ENCODE measurements around the gene CADM1.

Gene CADM1

GRCh38 chr11:115146425-115146824 lies 357.8 kb downstream of the CADM1 start:
- H3K79me2 ChIP-seq (ENCODE audit: insufficient read depth, low read length), result no peaks in the 10 kb centered on the region
- no peaks in the 10 kb centered on the region for H4K20me1 ChIP-seq (ENCODE audit: insufficient read depth, low read length)
- no peaks in the 10 kb centered on the region for H3K36me3 ChIP-seq (ENCODE audit: insufficient read depth, low read length)
- no peaks in the 10 kb centered on the region for H3K4me1 ChIP-seq (ENCODE audit: insufficient read depth, low read length)
- no peak for TF ChIP-seq EZH2 (IDR thresholded peaks at IDR 0.05; ENCODE audit: borderline replicate concordance, low read depth, low read length, severe bottlenecking)
- ATAC-seq (ENCODE audit: insufficient read depth, low read depth) (no peak), DNase-seq (no peak)
- H3K4me2 ChIP-seq (ENCODE audit: insufficient read depth, low read length), result no peak overlapping the region
- H3K27ac ChIP-seq (ENCODE audit: low read length), result no peak overlapping the region
- H3K27me3 ChIP-seq (ENCODE audit: insufficient read depth, low read length, poor library complexity), result no peaks in the 10 kb centered on the region
- H3K9me3 ChIP-seq (ENCODE audit: insufficient read depth, low read length, severe bottlenecking), result no peaks in the 10 kb centered on the region
- H2AFZ ChIP-seq (ENCODE audit: low read depth, low read length), result no peak overlapping the region
- no peak overlapping the region for H3K9ac ChIP-seq (ENCODE audit: low read depth, low read length)
- no peak overlapping the region for H3K4me3 ChIP-seq (ENCODE audit: low read depth in 1 of 2, low read length in 2 of 2)

GRCh38 chr11:115145324-115145723 lies 358.9 kb downstream of the CADM1 start:
- no peaks in the 10 kb centered on the region for H3K9me3 ChIP-seq (ENCODE audit: insufficient read depth, low read length, severe bottlenecking)
- TF ChIP-seq EZH2 (IDR thresholded peaks at IDR 0.05; ENCODE audit: borderline replicate concordance, low read depth, low read length, severe bottlenecking), result no peak
- no peak for TF ChIP-seq CTCF (IDR thresholded peaks at IDR 0.05; ENCODE audit: borderline replicate concordance, extremely low read depth, low read length, poor library complexity, severe bottlenecking)
- no peaks in the 10 kb centered on the region for H3K79me2 ChIP-seq (ENCODE audit: insufficient read depth, low read length)
- no peaks in the 10 kb centered on the region for H3K4me1 ChIP-seq (ENCODE audit: insufficient read depth, low read length)
- H4K20me1 ChIP-seq (ENCODE audit: insufficient read depth, low read length), result no peaks in the 10 kb centered on the region
- ATAC-seq (ENCODE audit: insufficient read depth, low read depth), result no peak
- no peak for DNase-seq
- no peaks in the 10 kb centered on the region for H3K27me3 ChIP-seq (ENCODE audit: insufficient read depth, low read length, poor library complexity)
- no peak overlapping the region for H3K4me2 ChIP-seq (ENCODE audit: insufficient read depth, low read length)
- H3K36me3 ChIP-seq (ENCODE audit: insufficient read depth, low read length), result no peaks in the 10 kb centered on the region
- H2AFZ ChIP-seq (ENCODE audit: low read depth, low read length), result no peak overlapping the region
- no peak overlapping the region for H3K9ac ChIP-seq (ENCODE audit: low read depth, low read length)
- H3K27ac ChIP-seq (ENCODE audit: low read length), result no peak overlapping the region
- H3K4me3 ChIP-seq (ENCODE audit: low read depth in 1 of 2, low read length in 2 of 2), result no peak overlapping the region

GRCh38 chr11:115144914-115145313 lies 359.3 kb downstream of the CADM1 start:
- Histone ChIP-seq H3K4me3 (ENCODE audit: low read depth in 1 of 2, low read length in 2 of 2) (no peak overlapping the region), H3K4me2 (ENCODE audit: insufficient read depth, low read length) (no peak overlapping the region), H3K27ac (ENCODE audit: low read length) (no peak overlapping the region), H4K20me1 (ENCODE audit: insufficient read depth, low read length) (no peaks in the 10 kb centered on the region), H3K27me3 (ENCODE audit: insufficient read depth, low read length, poor library complexity) (no peaks in the 10 kb centered on the region), H3K36me3 (ENCODE audit: insufficient read depth, low read length) (no peaks in the 10 kb centered on the region), H3K79me2 (ENCODE audit: insufficient read depth, low read length) (no peaks in the 10 kb centered on the region), H3K4me1 (ENCODE audit: insufficient read depth, low read length) (no peaks in the 10 kb centered on the region), H3K9me3 (ENCODE audit: insufficient read depth, low read length, severe bottlenecking) (no peaks in the 10 kb centered on the region), H2AFZ (ENCODE audit: low read depth, low read length) (no peak overlapping the region), H3K9ac (ENCODE audit: low read depth, low read length) (no peak overlapping the region)
- TF ChIP-seq EZH2 (IDR thresholded peaks at IDR 0.05; ENCODE audit: borderline replicate concordance, low read depth, low read length, severe bottlenecking) (no peak), CTCF (IDR thresholded peaks at IDR 0.05; ENCODE audit: borderline replicate concordance, extremely low read depth, low read length, poor library complexity, severe bottlenecking) (no peak)
- DNase-seq (no peak), ATAC-seq (ENCODE audit: insufficient read depth, low read depth) (no peak)

GRCh38 chr11:115144014-115144413 lies 360.2 kb downstream of the CADM1 start:
- Histone ChIP-seq H3K4me2 (ENCODE audit: insufficient read depth, low read length) (no peak overlapping the region), H3K4me3 (ENCODE audit: low read depth in 1 of 2, low read length in 2 of 2) (no peak overlapping the region)

More at GRCh38 chr11:115144014-115144413, 360.2 kb downstream of the CADM1 start:
- no peaks in the 10 kb centered on the region for H3K36me3 ChIP-seq (ENCODE audit: insufficient read depth, low read length)
- H2AFZ ChIP-seq (ENCODE audit: low read depth, low read length), result no peak overlapping the region
- H4K20me1 ChIP-seq (ENCODE audit: insufficient read depth, low read length), result no peaks in the 10 kb centered on the region
- no peaks in the 10 kb centered on the region for H3K4me1 ChIP-seq (ENCODE audit: insufficient read depth, low read length)
- no peak for DNase-seq
- H3K27me3 ChIP-seq (ENCODE audit: insufficient read depth, low read length, poor library complexity), result no peaks in the 10 kb centered on the region
- TF ChIP-seq CTCF (IDR thresholded peaks at IDR 0.05; ENCODE audit: borderline replicate concordance, extremely low read depth, low read length, poor library complexity, severe bottlenecking) (no peak), EZH2 (IDR thresholded peaks at IDR 0.05; ENCODE audit: borderline replicate concordance, low read depth, low read length, severe bottlenecking) (no peak)
- no peak for ATAC-seq (ENCODE audit: insufficient read depth, low read depth)
- H3K9me3 ChIP-seq (ENCODE audit: insufficient read depth, low read length, severe bottlenecking), result no peaks in the 10 kb centered on the region
- H3K27ac ChIP-seq (ENCODE audit: low read length), result no peak overlapping the region
- H3K79me2 ChIP-seq (ENCODE audit: insufficient read depth, low read length), result no peaks in the 10 kb centered on the region
- H3K9ac ChIP-seq (ENCODE audit: low read depth, low read length), result no peak overlapping the region

Data from DND-41 (cell line).